IPS-11a (cell line): ENCODE measurements around the gene COA8.
A peak's percentile ranks its signal among the peaks of the same experiment; 100 is the strongest.

Source experiments
- H3K4me3 ChIP-seq: one replicate; pipeline ENCODE4 v1.5.1; 2013; ENCODE audit warnings: low read depth, low read length, control low read depth

Gene COA8

DNA sequence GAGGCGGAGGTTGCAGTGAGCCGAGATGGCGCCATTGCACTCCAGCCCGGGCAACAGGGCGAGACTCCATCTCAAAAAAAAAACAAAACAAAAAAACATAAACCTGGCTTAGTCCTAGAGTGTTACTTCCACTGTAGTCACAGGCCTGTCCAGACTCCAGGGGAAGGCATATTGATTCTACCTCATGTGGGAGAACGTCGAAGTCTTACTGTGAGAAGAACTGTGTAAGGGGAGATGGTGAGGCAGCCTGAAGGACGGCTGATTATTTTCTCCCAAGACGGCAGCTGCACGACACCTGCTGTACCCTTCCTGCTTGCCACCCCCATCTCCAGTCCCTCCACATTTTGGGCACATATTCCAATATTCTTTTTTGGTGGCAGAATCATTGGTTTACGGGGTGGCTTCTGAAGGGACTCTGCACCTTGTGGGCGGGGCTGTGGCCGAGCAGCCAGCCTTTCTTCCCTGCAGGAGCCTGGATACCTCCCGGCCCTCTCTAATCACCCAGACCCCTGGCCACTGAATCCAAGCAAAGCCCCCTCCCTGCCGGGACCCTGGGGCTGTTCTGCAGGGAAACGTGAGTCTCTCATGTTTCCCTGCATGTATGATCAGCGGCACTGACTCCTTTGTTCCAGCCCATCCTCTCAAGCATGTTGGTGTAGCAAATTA lies 54.0 kb downstream of the COA8 start:
- no peak overlapping the region for H3K4me3 ChIP-seq

DNA sequence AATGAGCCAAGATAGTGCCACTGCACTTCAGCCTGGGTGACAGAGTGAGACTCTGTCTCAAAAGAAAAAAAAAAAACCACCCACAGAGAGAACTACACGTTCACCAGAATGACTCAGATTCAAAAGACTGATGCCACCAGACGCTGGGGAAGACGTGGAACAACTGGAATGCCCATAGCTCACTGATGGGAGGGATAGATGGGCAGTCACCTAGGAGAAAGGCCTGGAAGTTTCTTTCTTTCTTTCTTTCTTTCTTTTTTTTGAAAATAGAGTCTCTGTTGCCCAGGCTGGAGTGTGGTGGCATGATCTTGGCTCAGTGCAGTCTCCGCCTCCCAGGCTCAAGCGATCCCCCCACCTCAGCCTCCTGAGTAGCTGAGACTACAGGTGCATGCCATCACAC lies 56.3 kb downstream of the COA8 start:
- H3K4me3 ChIP-seq: no peak overlapping the region

DNA sequence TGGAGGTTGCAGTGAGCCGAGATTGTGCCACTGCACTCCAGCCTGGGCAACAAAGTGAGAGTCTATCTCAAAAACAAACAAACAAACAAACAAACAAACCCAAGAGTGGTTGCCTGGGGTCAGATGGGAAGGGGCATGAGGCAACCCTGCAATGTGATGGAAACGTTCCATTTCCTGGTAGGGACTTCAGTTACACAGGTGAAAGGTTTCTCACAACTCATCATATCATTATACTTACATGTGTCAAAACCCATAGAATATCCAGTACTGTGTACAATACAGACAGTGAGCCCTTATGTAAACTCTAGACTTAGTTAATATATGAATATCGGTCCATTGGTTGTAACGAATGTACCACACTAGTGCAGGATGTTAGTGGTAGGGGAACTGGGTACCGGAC lies 59.1 kb downstream of the COA8 start:
- H3K4me3 ChIP-seq: no peak overlapping the region

DNA sequence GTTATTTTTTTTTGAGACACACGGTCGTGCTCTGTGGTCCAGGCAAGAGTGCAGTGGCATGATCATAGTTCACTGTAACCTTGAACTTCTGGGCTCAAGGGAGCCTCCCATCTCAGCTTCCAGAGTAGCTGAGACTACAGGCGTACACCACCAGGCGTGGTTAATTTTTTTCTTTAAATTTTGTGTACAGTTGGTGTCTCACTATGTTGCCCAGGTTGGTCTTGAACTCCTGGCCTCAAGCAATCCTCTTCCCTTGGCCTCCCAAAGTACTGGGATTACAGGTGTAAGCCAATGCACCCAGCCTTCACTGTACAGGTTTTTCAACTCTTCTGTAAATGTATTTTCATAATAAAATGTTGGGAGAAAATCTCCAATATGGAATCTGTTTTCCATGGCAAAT lies 60.5 kb downstream of the COA8 start:
- no peak overlapping the region for H3K4me3 ChIP-seq

DNA sequence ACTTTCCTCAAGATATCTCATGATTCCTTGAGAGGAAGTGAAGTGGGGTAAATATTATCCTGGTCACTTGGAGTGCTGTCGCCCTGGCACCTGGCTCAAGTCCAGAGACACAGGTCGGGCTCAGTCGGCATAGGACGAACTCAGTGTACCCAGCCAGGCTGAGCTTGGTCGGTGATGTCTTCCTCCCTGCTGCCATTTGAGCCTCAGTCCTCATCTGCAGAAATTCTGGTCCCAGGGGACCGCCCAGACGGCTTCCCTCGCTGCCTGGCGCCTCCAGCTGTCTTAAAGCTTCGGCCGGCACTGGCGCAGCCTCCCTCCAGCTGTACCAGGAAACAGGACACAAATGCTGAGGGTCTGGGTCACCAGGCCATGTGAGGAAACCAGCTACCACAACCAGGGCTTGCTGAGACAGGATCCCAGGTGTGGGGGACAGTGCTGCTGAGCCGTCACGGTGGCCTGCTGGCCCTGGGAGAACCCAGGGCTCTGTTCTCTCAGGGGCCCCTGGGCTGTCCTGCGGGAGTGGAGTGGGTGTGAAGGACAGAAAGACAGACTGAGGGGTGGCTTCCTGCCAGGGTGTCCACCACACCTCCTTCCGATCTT lies 61.2 kb downstream of the COA8 start:
- H3K4me3 ChIP-seq: no peak overlapping the region

DNA sequence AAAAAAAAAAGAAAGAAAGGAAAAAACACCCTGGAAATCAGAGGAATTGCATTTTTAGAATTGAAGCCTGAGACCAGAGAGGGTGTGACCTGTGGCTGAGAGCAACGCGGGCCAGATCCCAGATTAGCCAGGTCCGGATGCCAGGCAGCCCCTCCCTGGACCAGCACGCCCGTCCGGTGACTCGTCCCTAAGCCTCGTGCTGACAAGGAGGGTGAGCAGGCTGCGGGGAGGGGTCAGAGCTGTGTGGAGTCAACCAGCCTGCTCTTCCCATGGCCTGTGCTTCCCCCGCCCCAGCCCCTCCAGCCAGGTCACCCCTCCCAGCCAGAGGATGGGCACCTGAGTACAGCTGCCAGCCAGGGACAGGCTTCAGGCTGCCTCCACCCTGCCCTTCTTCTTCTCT lies 62.1 kb downstream of the COA8 start:
- no peak overlapping the region for H3K4me3 ChIP-seq

DNA sequence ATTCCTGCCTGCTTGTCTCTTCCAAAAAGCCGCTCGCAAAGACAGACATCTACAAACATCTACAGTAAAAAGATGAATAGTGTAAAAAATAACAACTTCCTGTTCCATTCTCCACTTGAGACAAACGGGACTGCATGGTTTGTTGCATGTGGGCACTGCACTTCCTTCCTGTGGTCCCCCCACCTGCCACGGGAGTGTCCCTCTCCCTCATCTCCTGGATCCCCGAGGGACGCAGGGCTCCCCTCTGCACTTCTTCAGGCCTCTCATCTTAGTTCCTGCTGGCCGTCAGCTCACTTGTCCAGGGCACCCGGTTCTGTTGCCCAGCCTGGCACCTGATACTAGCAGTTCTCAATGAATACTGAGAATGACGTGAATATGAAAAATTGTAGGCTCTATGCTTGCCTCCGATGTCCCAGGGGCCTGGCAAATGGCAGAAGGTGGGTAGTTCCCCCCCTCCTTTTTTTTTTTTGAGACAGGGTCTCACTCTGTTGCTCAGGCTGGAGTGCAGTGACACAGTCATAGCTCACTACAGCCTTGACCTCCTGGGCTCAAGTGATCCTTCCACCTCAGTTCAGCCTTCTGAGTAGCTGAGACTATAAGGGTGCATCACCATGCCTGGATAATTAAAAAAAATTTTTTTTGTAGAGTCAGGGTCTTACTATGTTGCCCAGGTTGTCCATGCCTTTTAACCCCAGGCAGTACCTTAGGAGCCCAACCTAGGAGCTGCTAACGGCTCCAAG lies 62.8 kb downstream of the COA8 start:
- no peak overlapping the region for H3K4me3 ChIP-seq

DNA sequence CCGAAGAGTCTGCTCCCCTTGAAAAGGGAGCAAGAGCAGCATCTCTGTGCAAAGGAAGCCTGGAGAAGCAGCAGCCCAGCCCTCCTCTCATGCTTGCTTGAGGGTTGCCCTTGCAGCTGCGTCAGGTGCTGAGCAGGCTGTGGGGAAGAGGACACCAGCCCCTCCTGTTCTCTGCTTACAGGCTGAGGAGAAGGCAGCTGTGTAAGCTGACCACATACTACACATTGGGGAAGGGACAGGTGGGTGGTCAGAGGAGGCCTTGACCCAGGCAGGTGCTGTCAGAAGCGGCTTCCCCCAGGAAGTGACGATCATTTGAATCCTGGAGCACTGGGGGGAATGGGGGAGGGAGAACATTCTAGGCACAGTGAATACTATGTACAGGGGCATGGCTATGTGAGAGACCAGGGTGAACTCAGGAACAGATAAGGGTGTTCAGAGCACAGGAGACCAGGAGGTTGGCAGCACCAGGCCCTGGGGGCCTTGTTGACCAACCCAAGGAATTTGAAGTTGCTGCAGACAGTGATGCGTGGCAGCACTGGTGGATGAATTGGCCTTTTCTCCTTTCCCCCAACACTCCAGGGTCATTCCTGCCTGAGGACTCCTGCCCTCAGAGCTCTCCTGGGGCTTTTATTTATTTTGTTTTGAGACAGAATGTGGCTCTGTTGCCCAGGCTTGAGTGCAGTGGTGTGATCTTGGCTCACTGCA lies 63.5 kb downstream of the COA8 start:
- H3K4me3 ChIP-seq: no peak overlapping the region

DNA sequence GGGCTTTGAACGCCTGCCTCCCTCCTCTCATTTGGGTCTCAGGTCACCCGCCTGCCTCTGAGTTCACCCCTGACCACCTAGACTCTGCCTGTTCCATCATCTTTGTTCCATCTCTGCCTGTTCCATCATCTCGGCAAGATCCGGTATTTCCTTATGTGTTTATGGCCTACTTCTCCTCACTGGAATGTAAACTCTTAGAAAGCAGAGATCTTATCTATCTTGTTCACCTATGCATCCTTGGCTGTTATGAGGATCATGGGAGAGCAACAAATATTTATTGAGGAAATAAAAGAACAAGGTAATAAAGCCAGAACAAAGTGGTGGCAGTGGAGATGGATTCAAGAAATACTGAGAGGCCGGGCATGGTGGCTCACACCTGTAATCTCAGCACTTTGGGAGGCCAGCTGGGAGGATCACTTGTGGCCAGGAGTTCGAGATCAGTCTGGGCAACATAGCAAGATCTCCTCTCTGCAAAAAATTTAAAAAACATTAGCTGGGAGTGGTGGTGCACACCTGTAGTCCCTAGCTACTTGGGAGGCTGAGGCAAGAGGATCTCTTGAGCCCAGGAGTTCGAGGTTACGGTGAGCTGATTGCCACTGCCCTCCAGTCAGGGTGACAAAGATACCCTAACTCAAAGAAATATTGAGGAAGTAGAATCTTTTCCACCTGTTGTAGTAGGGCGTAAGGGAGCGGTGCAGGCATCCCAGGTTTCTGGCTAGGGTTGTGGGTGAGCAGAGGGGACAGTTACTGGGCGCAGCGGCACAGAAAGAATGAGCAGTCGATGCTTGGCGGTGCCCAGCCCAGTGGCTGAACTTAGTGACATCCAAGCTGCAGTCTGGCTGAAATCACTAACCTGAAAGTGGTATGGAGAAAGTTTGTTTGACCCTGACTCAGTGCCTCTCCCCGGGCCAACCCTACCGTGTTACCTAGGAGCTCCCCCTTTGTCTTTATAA lies 64.6 kb downstream of the COA8 start:
- H3K4me3 ChIP-seq: no peak overlapping the region

DNA sequence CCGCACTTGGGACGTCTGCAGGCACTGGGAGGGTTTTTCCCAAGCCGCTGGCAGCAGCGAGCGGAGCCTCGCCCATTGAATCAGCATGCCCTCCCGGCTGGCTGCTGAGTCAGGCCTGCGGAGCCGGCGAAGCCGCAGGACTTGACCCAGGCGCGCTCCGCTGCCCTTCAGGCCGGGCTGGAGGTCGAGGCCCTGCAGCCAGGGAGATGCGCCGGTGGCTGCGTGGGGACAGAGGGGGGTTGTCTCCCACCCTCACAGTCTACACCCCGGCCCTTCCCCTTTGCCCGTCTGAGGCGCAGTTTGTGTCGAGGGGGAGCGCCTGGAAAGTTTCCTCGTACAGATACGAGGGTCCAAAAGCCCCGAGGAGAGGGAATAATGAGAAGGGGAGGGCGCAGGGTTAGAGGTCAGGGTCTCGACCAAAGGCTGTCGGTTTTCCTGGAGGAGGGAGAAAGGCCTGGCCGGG lies 65.5 kb downstream of the COA8 start:
- peak overlapping the region; percentile 93 for H3K4me3 ChIP-seq

DNA sequence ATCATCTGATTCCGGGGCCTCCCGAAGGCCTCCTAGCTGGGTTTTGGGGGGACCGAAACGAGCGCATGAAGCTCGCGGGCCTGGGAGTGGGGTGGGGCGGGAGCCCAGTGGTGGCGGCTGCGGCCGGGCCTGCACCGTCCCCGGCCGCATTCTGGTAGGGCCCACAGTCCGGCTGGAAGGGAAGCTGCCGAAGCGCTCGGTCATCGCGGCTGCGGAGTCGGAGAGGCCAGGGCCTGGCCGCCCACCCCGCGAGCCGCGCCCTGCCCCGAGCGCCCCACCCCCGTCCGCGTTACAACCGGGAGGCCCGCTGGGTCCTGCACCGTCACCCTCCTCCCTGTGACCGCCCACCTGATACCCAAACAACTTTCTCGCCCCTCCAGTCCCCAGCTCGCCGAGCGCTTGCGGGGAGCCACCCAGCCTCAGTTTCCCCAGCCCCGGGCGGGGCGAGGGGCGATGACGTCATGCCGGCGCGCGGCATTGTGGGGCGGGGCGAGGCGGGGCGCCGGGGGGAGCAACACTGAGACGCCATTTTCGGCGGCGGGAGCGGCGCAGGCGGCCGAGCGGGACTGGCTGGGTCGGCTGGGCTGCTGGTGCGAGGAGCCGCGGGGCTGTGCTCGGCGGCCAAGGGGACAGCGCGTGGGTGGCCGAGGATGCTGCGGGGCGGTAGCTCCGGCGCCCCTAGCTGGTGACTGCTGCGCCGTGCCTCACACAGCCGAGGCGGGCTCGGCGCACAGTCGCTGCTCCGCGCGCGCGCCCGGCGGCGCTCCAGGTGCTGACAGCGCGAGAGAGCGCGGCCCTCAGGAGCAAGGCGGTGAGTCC lies 66.1 kb downstream of the COA8 start, which contains the start of gene KLC1:
Gene KLC1 (plus strand): TSS at position 528 of the 819 bp plus-strand sequence. CDS start 25,354 bp downstream, outside the sequence.
- peak within 1 kb of the TSS; percentile 93 for H3K4me3 ChIP-seq

DNA sequence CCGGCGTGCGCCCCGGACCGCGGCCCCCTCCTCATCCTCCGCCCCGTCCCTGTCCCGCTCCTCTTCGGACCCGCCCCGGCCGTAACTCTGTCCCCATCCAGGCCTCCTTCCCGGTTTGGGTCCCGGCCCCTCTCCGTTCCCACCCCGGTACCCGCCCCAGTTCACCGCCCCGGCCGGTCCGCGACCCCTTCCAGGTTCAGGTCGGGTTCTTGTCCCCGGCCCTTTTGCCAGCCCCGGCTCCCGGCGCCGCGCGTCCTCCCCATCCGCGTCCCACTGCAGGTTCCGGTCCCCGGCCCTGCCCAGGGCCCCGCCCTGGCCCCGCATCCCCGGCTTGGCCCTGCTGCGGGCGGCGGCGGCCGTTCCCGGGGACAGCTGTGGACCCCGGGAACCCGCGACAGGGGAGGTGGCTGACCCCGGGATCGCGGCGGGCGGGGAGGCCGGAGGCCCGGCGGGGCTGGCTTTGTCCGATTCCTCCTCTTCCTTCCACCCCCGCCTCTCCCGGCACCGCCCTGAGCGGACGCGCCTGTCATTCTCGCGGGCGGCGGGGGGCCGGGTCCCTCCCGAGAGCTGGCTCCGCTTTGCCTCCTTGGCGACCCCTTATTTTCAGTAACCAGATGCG lies 66.9 kb downstream of the COA8 start:
- peak overlapping the region; percentile 93 for H3K4me3 ChIP-seq

DNA sequence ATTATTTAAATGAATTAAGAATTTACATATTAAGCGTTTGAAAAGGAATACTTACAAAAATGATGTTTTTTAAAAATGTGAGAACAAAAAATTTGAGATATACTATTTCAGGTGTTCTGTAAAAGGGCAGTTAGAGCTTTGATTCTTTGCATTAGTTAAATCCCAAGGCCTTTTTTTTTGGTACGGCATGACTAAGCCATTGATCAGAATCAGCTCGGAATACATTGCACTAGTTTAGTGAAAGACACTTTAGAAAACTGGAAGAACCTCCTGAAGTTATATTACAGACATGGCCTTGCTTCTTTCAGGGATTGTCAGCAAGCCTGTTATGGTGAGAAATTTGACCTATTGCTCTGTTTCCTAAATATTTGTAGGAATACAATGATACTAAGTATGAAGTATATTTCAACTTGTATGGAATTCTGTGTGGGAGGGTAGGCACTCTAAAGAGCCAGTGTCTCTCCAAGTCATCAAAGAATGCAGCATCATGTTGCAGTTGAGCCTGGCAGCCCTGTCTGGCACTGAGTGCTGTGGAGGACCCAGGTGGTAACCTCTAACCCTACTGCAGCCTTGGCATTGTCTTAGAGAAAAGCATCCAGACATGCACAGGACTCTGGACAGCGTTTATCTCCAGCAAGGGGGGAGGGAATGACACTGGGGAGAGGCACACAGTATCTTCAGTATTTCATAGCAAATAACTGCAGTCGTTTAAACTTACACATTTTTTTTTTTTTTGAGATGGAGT lies 67.8 kb downstream of the COA8 start:
- peak overlapping the region; percentile 93 for H3K4me3 ChIP-seq

DNA sequence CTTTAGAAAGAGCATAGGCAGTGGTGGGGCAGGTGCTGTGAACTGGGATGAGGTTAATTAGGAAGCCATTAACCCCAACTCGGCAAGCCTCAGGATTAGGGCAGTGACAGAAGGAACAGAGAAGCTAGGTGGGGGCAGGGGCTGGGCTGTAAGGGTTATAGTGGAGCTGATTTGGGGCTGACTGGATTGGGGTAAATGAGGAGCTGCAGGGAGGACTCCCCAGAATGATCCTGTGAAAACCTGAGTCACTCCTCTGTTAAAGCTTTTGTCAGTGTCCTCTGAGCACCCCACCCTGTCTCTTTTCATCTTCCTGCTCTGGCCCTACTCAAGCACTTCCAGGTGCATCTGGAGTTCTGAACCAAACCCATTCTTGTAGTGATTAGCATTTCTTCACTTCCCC lies 70.6 kb downstream of the COA8 start:
- H3K4me3 ChIP-seq: no peak overlapping the region

DNA sequence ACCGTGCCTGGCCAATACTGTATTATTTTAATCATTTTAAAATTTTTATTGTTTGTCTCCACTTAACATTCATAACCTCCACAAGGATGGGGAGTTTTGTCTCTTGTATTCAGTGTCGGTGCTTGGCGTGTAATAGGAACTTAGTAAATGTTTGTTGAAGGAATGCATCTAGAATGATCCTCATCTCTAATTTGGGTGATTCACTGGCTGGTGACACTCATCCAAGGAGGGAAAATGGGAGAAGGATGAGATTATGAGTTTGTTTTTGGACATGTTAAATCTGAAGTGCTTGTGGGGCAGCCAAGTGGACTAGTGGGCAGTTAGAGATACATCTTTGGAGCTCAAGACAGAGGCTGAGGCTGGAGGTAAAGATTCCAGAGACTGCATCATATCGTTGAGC lies 71.4 kb downstream of the COA8 start:
- no peak overlapping the region for H3K4me3 ChIP-seq

DNA sequence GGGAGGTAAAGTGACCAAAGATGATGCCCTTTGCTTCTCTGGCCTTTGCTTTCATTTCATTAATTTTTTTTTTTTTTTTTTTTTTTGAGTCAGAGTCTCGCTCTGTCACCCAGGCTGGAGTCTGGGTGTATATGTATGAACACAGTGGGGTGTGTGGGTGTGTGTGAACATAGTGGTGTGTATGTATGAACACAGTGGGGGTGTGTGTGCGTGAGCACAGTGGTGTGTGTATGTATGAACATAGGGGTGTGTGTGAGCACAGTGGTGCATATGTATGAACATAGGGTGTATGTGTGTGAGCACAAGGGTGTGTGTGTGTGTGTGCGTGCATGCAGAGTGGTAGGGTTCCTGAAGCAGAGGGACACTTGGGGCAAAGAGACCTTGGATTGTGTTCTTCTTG lies 75.8 kb downstream of the COA8 start:
- H3K4me3 ChIP-seq: no peak overlapping the region
